GM18870 (cell line): ENCODE results near the gene IQCK.
"Not testable (repeated sequence)": the region's sequence is repeated elsewhere in the genome, so short reads cannot be mapped to it uniquely, and the experiment has no call there.

Experiments
- ATAC-seq: cut with Tn5 transposase; IDR thresholded peaks from one replicate; pipeline ENCODE4 v1.9.1; 2021; ENCODE audit warnings: moderate library complexity; ENCODE audit not compliant: unreplicated experiment

Gene IQCK, protein sequence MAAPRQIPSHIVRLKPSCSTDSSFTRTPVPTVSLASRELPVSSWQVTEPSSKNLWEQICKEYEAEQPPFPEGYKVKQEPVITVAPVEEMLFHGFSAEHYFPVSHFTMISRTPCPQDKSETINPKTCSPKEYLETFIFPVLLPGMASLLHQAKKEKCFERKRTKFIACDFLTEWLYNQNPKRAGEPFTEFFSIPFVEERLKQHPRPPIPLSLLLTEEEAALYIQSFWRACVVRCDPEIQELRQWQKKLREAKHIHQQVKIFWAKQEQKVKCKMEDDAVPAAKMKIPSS

DNA sequence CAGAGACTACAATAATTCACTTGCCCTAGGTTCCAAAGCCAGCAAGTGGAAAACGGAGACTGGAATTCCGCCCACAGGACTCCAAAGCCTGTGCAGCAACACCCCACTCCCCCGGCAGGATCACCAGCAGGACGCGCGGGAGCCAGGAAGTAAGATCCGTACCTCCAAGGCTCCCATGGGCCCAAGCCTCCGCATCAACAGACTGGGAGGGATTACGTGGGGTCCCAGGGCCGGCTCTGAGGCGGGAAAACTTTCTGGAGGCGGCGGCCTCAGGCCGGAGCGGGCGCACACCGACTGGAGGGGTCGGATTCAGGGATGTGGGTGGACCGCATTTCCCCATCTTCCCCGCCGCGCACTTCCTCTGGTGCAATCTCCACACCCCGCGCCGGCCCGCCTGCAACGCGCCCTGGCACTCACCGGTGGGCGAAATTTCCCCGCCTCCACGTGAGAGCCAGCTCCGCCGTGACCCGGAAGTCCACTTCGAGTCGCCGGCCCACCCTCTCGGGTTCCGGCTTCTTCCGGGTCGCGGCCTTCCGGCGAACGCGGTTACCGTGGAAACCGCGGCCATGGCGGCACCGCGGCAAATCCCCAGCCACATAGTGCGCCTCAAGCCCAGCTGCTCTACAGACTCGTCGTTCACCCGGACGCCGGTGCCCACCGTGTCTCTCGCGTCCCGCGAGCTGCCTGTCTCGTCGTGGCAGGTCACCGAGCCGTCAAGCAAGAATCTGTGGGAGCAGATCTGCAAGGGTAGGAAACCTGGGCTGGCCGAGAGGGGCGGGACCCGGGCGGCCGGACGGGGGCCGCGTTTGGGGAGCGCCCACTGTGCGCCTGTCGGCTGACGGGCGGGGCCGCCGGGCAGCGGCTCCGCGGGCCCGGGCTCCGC, at the start of gene IQCK, which contains the start of gene KNOP1:
IQCK (plus strand) TSS at position 531 of the 883 bp plus-strand sequence; CDS start at position 567, 36 bp downstream.
KNOP1 (minus strand) TSS at position 487 of the 883 bp plus-strand sequence. CDS start 3,192 bp downstream, outside the sequence.
- peak; percentile 68 for ATAC-seq

DNA sequence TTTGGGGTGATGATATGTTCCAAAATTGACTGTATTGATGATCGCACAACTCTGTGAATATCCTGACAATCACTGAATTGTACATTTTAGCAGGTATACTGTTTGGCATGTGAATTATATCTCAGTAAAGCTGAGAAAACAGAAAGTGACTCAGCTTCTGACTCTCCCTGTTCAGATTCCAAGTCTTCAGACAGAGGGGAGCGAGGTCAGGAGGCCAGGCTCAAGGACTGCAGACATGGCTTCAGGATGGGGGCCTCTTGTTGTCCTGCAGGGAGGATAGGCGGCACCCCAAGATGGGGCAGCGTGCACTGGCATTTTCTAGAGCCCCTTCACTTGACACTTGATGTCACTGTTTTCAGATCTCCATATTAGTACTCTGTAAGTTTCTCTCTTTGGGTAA, 45.7 kb upstream of the IQCK start:
- ATAC-seq = no peak

DNA sequence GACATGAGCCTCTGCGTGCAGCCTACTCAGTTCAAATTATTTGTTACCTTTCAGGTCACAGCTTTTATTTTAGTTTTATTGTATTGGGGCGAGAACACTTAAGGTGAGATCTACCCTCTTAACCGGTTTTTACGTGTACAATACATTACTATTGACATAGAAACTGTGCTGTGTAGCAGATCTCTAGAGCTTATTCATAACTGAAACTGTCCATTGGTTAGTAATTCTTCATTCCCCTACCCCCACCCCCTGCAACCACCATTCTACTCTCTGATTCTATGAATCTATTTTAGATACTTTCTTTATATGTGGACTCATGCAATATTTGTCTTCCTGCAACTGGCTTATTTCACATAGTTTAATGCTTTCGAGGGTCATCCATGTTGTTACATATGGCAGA, 43.6 kb upstream of the IQCK start:
- ATAC-seq = no peak

DNA sequence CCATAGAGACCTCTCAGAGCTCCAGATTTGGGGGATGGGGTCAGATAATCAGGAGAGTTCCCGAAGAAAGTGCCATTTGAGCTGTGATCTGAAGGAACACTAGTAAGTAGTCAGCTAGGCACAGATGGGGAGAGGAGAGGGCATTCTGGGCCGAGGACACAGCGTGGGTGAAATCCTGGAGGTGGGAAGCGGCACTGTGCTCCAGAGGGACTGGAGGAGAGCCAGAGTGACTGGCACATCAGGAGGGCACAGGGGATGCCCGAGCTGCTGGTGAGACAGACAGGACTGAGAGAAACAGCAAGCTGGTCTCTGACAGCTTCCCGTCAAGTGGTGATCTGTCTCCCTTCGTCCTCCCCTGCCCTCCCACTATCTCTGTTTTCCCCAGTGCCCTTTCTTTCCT, 40.7 kb upstream of the IQCK start:
- ATAC-seq = no peak

DNA sequence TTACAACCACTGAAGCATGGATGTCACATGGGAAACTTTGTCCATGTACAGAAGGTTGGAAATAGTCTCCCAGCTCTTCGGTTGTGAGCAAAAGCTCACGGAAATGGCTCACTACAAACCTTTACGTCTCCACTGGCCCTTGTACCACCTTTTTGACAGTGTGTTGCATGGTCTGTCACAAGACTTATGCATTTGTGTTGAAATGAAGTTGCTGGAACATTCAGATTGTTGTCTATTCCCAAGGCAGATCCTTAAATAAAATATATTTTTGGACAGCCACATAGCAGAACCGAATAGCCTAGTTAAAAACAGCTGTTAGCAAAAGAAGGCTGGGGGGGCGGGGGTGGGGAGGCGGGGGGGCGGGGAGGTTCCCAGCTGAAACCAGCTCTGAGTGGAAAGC, 39.3 kb upstream of the IQCK start:
- no peak for ATAC-seq

DNA sequence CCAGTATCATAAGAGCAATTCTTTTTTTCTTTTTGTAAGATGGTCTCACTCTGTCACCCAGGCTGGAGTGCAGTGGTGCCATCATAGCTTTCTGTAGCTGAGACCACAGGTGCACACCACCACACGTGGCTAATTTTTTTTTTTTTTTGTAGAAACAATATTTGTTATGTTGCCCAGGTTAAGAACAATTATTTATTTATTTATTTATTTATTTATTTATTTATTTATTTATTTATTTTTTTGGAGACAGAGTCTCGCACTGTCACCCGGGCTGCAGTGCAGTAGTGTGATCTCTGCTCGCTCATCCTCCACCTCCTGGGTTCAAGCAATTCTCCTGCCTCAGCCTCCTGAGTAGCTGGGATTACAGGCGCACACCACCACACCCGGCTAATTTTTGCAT, 38.8 kb upstream of the IQCK start:
- ATAC-seq = not testable (repeated sequence)

DNA sequence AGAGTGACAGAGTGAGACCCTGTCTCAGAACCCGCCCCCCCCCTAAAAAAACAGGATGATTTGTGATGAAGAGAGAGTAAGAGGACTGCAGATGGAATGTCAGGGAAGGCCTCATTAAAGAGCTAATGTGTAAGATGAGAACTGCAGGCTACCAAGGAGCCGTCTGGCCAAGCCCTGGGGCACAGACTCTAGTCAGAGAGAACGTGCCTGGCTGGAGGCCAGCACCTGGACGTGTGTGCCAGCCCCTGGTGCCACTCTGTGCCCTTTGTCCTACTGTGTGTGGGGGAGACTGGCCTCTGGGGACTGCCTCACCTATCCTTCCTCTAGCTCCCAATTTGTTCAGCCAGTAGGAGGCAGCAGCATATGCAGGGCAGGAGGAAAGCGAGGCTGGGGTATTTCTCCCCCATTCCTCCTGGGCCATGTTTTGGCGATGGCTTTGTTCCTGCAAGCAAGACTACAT, 37.2 kb upstream of the IQCK start:
- no peak for ATAC-seq

DNA sequence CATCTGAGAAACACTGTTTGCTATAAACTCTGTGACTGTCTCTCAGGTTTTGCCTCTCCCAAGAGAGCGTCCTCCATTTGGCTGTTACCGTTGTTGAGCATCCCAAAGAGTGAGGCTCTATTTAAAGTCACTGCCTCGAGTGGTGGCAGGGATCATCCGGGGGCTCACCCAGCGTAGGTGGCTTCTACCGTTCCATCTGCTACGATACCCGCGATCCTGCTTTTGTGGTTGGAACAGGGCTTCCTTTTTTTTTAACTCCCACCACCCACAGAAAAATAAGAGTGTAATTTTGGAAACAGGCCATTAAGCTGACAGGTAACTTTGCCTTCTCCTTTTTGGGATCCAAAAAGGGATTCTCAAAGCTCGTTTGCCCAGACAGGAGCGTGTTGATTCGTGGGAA, 36.4 kb upstream of the IQCK start:
- ATAC-seq = no peak

DNA sequence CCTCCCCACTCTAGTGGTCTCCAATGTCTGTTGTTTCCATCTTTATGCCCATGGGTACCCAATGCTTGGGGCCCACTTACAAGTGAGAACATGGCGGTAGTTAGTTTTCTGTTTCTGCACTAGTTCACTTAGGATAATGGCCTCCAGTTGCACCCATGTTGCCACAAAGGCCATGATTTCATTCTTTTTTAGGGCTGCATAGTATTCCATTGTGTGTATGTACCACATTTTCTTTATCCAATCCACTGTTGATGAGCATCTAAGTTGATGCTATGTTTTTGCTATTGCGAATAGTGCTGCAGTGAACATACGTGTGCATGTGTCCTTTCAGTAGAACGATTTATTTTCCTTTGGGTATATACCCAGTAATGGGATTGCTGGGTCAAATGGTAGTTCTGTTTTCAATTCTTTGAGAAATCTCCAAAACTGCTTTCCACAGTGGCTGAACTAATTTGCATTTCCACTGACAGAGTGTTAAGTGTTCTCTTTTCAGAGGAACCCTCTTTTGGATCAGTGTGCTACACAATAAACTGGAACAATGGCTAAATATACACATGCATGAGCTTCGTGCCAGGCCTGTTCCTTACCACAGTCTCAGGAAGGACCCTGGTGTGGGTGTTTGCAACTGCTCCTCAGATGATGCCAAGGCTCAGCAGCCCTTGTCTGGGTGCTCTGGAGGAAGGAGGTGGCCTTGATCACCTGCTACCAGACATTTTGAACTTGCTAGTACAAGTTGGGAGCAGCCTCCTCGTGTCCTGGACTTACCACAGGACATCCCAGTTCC, 34.4 kb upstream of the IQCK start:
- no peak for ATAC-seq

DNA sequence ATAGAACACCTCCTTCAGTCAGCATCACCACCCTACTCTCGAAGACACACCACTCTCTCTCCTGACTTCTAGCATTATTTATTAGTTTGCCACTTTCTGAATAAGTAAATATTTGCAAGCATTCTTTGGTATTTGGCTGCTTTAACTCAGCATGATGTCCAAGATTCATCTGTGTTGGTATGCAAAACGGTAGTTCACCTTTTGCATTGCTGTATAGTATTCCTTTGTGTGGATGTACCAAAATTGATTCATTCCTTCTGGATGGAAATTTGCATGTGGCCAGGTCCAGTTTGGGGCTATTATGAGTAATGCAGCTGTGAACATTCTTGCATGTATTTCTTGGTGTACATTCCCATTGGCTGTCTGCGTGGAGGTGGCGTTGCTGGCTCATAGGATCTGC, 32.9 kb upstream of the IQCK start:
- no peak for ATAC-seq

DNA sequence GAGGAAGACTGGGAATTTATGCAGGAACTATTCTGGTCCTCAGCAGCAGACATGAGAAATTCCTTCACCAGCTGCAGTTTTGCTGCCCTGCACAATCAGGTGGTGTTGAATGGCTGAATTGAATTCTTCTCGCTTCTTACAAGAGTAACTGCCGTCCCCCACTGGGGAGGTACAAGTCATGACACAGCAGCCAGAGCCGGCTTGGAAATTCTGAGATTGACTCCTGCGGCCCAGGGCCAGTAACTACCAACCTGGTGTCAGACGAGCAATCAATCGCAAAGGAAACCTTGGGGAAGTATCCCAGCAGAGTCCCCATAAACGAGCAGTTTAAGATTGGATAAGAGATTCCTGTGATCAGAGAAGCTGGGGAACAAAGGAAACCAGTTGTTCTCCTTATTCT, 30.8 kb upstream of the IQCK start:
- ATAC-seq = no peak

DNA sequence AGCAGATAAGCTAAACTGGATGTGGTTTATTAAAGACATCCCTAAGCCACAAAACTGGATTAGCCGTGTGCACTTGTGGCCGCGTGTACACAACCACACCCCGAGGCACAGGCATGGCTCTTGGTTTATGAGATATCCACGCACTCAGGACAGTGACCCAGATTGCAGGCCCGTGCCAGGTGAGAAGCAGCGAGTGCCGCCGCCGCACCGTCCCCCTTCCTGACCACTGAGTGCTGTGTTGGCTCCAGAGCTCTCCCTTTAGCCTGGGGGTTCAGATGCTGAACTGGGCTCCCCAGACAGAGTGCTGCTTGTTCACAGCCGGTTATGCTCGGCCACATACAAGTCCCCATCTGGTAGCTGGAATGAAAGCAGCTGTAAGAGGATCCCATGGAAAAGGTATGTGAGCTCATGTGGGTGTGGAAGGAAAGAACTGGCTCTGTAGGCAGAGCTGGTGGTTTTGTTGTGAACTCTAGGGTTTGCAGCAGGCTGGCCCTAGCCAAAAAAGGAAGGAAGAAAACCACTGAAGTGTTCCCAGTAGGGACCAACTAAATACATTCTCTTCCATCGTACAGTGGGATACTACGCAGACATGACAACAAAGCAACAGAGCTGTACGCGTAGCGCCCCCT, 29.6 kb upstream of the IQCK start:
- ATAC-seq = no peak

DNA sequence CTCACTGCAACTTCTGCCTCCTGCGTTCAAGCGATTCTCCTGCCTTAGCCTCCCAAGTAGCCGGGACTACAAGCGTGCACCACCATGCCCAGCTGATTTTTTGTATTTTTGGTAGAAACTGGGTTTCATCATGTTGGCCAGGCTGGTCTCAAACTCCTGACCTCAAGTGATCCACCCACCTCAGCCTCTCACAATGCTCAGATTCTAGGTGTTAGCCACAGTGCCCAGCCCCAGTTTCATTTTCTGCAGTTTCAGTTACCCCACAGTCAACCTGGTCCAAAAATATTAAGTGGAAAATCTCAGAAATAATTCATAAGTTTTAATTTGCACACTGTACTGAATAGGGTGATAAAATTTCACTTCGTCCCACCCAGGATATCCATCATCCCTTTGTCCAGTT, 28.7 kb upstream of the IQCK start:
- no peak for ATAC-seq

DNA sequence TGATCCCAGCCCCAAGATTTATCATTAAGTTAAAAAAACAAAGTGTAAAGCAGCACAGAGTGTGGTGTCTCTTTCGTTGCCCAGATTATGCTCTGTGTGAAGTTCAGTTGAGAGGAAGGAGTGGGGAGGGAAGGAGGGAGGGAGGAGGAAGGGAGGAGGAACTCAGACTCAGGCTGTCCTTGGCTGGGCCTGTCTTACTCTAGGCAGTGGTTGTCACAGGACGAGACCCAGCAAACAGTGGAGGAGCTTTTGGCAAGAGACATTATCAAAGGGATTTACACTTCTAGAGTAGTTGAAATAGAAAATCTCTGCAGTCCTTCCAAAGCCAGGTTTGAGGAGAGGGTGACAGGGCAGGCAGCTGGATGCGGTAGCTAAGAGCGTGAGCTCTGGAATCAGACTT, 27.9 kb upstream of the IQCK start:
- no peak for ATAC-seq

DNA sequence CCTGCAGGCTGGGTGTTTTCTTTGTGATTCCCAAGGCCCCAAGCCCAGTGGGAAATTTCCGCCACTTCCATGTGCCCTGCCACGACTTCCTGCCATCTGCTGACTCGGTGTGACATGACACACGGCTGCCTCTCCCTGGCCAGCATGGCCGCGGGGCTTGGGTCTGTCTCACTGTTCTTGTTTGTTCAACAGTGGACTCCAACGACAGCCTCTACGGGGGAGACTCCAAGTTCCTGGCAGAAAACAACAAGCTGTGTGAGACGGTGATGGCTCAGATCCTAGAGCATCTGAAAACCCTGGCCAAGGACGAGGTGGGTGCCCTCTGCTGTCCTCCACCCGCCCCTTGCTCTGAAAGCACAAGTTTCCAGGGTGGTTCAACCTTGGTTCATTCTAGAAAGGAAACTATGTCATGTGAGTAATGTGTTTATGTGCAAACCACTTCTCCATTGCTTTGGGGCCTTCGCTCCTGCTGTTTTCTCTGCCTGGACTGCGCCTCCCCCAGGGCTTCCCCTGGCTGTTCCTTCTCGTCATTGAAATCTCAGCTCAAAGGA, 26.8 kb upstream of the IQCK start:
- no peak for ATAC-seq

DNA sequence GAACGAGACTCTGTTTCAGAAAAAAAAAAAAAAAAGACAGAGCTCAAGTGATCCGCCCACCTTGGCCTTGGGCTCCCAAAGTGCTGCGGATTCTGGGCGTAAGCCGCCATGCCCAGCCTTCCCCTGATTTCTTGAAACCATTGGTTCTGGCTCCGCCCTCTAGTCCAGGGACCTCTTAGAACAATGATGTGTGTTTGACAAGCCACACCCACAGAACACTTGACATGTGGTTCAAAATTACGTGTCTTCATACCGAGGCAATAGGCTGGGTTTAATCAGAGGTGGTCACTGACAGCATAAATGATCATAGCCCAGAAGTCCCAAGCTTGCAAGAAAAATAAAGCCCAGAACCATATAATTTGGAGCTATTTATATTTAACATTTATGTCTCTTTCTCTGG, 23.1 kb upstream of the IQCK start:
- no peak for ATAC-seq

DNA sequence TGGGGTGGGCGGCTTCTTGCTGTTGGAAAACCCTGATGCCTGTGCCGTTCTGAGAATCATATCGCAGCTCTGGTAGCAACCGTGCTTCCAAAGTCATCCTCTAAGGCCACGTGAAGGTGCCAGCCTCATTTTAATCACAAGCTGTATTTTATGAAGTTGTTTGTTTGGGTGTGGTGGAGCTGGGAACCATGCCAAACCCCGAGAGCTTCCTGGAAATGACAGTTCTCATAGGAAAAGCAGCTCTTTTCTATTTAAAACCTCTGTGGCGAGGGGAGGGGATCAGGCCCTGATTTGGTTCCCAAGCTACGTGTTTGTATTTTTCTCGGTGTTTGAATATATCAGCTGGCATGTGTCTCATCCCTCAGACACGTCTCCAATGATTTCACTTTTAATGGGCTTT, 21.7 kb upstream of the IQCK start:
- ATAC-seq = no peak

DNA sequence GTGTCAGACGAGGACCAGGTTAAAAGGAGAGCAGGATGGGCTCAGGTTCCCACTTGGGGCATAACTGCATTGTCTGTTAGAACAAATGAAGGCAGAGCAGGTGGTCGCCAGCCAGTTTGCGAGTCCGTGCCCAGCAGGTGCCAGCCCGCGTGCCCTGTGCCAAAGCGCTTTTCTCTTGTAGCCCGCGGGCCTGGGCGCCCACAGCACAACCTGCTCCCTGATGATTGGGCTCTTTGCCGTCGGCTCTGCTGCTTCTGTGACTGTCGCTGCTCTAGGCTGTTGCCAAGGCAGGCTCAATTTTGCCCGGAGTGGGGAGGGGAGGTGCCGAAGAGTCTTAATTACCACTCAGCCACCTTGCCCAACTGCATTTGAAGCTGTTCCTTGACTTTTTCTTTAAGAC, 21.1 kb upstream of the IQCK start:
- ATAC-seq = no peak

DNA sequence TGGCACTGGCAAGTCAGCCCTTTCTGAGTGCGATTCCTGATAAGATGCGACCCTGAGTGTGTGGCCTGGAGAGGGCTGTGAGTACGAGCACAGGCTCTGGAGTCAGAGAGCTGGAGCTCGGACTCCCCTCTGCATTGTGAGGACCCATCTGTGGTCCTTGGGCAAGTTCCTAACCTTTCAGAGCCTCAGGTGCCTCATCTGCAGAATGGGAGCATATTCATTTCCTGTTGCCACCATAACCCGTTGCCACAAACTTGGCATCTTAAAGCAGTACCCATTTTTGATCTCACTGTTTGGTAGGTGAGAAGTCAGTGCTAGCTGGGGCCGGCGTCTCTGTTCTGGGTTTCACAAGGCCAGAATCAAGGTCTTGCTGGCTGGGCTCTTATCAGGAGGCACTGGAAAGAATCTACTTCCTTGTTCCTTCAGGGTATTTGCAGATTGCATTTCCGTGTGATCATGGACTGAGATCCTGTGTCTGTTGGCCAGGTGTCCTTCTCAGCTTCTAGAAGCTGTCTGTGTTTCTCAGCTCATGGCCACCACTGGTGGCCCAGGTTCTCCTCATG, 20.2 kb upstream of the IQCK start:
- no peak for ATAC-seq
